ENCODE data around the gene RAP1GDS1.
A peak's percentile ranks its signal among the peaks of the same experiment; 100 is the strongest.
"Not testable (repeated sequence)": the region's sequence is repeated elsewhere in the genome, so short reads cannot be mapped to it uniquely, and the experiment has no call there.

Gene RAP1GDS1

GRCh38 chr4:98300706-98301105 is 39.5 kb downstream of the RAP1GDS1 start:
- no peaks in the 10 kb centered on the region for H3K4me1 ChIP-seq
- DNase-seq (ENCODE audit: low spot score in 2 of 2) = no peak
- in situ Hi-C loops (cut with MboI; ENCODE audit: low sequenced_read_pairs) = no loop called here
- H3K36me3 ChIP-seq (replicated peaks) = no peaks in the 10 kb centered on the region
- no peak overlapping the region for H3K4me3 ChIP-seq
- no peaks in the 10 kb centered on the region for H3K9me3 ChIP-seq
- no peaks in the 10 kb centered on the region for H3K27me3 ChIP-seq (ENCODE audit: low read depth)

GRCh38 chr4:98305576-98305975 is 44.4 kb downstream of the RAP1GDS1 start:
- DNase-seq (ENCODE audit: low spot score in 2 of 2) = no peak
- in situ Hi-C loops (cut with MboI; ENCODE audit: low sequenced_read_pairs) = no loop called here
- no peaks in the 10 kb centered on the region for H3K9me3 ChIP-seq
- H3K27me3 ChIP-seq (ENCODE audit: low read depth) = no peaks in the 10 kb centered on the region
- H3K36me3 ChIP-seq (replicated peaks) = no peaks in the 10 kb centered on the region
- no peak overlapping the region for H3K4me3 ChIP-seq
- H3K4me1 ChIP-seq = no peaks in the 10 kb centered on the region

GRCh38 chr4:98310867-98311266 is 49.7 kb downstream of the RAP1GDS1 start:
- Histone ChIP-seq H3K9me3 (no peaks in the 10 kb centered on the region), H3K27me3 (ENCODE audit: low read depth) (no peaks in the 10 kb centered on the region), H3K36me3 (replicated peaks) (no peaks in the 10 kb centered on the region), H3K4me1 (peaks cover 5% of the 10 kb centered on the region), H3K4me3 (no peak overlapping the region)
- in situ Hi-C loops (cut with MboI; ENCODE audit: low sequenced_read_pairs) = no loop called here
- no peak for DNase-seq (ENCODE audit: low spot score in 2 of 2)

GRCh38 chr4:98311656-98312055 is 50.5 kb downstream of the RAP1GDS1 start:
- in situ Hi-C loops (cut with MboI; ENCODE audit: low sequenced_read_pairs) = no loop called here
- Histone ChIP-seq H3K4me1 (peaks cover 5% of the 10 kb centered on the region), H3K4me3 (no peak overlapping the region), H3K36me3 (replicated peaks) (no peaks in the 10 kb centered on the region), H3K27me3 (ENCODE audit: low read depth) (no peaks in the 10 kb centered on the region), H3K9me3 (no peaks in the 10 kb centered on the region)
- no peak for DNase-seq (ENCODE audit: low spot score in 2 of 2)

GRCh38 chr4:98314791-98315565 is 53.8 kb downstream of the RAP1GDS1 start:
- in situ Hi-C loops (cut with MboI; ENCODE audit: low sequenced_read_pairs) = no loop called here
- Histone ChIP-seq H3K9me3 (no peaks in the 10 kb centered on the region), H3K36me3 (replicated peaks) (no peaks in the 10 kb centered on the region), H3K27me3 (ENCODE audit: low read depth) (no peaks in the 10 kb centered on the region), H3K4me1 (peaks cover 5% of the 10 kb centered on the region), H3K4me3 (no peak overlapping the region)
- no peak for DNase-seq (ENCODE audit: low spot score in 2 of 2)

- in situ Hi-C loops (cut with MboI; ENCODE audit: low sequenced_read_pairs) = no loop called here
- DNase-seq (ENCODE audit: low spot score in 2 of 2) = no peak
- H3K27me3 ChIP-seq (ENCODE audit: low read depth) = no peaks in the 10 kb centered on the region
- no peak overlapping the region for H3K4me3 ChIP-seq
- H3K4me1 ChIP-seq = peaks cover 5% of the 10 kb centered on the region
- H3K9me3 ChIP-seq = no peaks in the 10 kb centered on the region
- H3K36me3 ChIP-seq (replicated peaks) = no peaks in the 10 kb centered on the region
Measured at GRCh38 chr4:98318521-98318920, 57.3 kb downstream of the RAP1GDS1 start.

- H3K4me3 ChIP-seq = no peak overlapping the region
- in situ Hi-C loops (cut with MboI; ENCODE audit: low sequenced_read_pairs) = no loop called here
- no peak for DNase-seq (ENCODE audit: low spot score in 2 of 2)
- H3K4me1 ChIP-seq = peaks cover 1% of the 10 kb centered on the region
- no peaks in the 10 kb centered on the region for H3K27me3 ChIP-seq (ENCODE audit: low read depth)
- no peaks in the 10 kb centered on the region for H3K9me3 ChIP-seq
- no peaks in the 10 kb centered on the region for H3K36me3 ChIP-seq (replicated peaks)
Measured at GRCh38 chr4:98319021-98319420, 57.8 kb downstream of the RAP1GDS1 start.

GRCh38 chr4:98326168-98326567 is 65.0 kb downstream of the RAP1GDS1 start:
- in situ Hi-C loops (cut with MboI; ENCODE audit: low sequenced_read_pairs) = no loop called here
- no peaks in the 10 kb centered on the region for H3K9me3 ChIP-seq
- no peaks in the 10 kb centered on the region for H3K36me3 ChIP-seq (replicated peaks)
- no peak overlapping the region for H3K4me3 ChIP-seq
- H3K27me3 ChIP-seq (ENCODE audit: low read depth) = no peaks in the 10 kb centered on the region
- H3K4me1 ChIP-seq = no peaks in the 10 kb centered on the region
- no peak for DNase-seq (ENCODE audit: low spot score in 2 of 2)

- Histone ChIP-seq H3K4me1 (no peaks in the 10 kb centered on the region), H3K9me3 (peaks cover 4% of the 10 kb centered on the region; the same call in 1 of the 2 replicates), H3K4me3 (no peak overlapping the region), H3K36me3 (replicated peaks) (no peaks in the 10 kb centered on the region; the same call in 1 of the 2 replicates), H3K27me3 (ENCODE audit: low read depth) (no peaks in the 10 kb centered on the region)
- in situ Hi-C loops (cut with MboI; ENCODE audit: low sequenced_read_pairs) = no loop called here
- no peak for DNase-seq (ENCODE audit: low spot score in 2 of 2)
Measured at GRCh38 chr4:98327694-98328093, 66.5 kb downstream of the RAP1GDS1 start.

- in situ Hi-C loops (cut with MboI; ENCODE audit: low sequenced_read_pairs) = not testable (repeated sequence)
Measured at GRCh38 chr4:98329879-98330640, 68.9 kb downstream of the RAP1GDS1 start.

GRCh38 chr4:98332017-98332416 is 70.8 kb downstream of the RAP1GDS1 start:
- DNase-seq (ENCODE audit: low spot score in 2 of 2) = no peak
- in situ Hi-C loops (cut with MboI; ENCODE audit: low sequenced_read_pairs) = no loop called here
- Histone ChIP-seq H3K27me3 (ENCODE audit: low read depth) (no peaks in the 10 kb centered on the region), H3K4me3 (no peak overlapping the region), H3K36me3 (replicated peaks) (no peaks in the 10 kb centered on the region; the same call in 1 of the 2 replicates), H3K4me1 (peaks cover 7% of the 10 kb centered on the region), H3K9me3 (peaks cover 4% of the 10 kb centered on the region; the same call in 1 of the 2 replicates)

More at GRCh38 chr4:98329879-98330640, 68.9 kb downstream of the RAP1GDS1 start:
- H3K9me3 ChIP-seq; H3K36me3 ChIP-seq (replicated peaks); DNase-seq (ENCODE audit: low spot score in 2 of 2); H3K4me1 ChIP-seq; H3K4me3 ChIP-seq; H3K27me3 ChIP-seq (ENCODE audit: low read depth): not testable (repeated sequence)

- peaks cover 7% of the 10 kb centered on the region for H3K4me1 ChIP-seq
- no peaks in the 10 kb centered on the region for H3K27me3 ChIP-seq (ENCODE audit: low read depth)
- in situ Hi-C loops (cut with MboI; ENCODE audit: low sequenced_read_pairs) = no loop called here
- no peaks in the 10 kb centered on the region; the same call in 1 of the 2 replicates for H3K36me3 ChIP-seq (replicated peaks)
- H3K9me3 ChIP-seq = peaks cover 4% of the 10 kb centered on the region; the same call in 1 of the 2 replicates
- DNase-seq (ENCODE audit: low spot score in 2 of 2) = peak; percentile 37 to 93
- no peak overlapping the region for H3K4me3 ChIP-seq
Measured at GRCh38 chr4:98334461-98334860, 73.3 kb downstream of the RAP1GDS1 start.

- H3K36me3 ChIP-seq (replicated peaks) = no peaks in the 10 kb centered on the region
- in situ Hi-C loops (cut with MboI; ENCODE audit: low sequenced_read_pairs) = no loop called here
- no peak for DNase-seq (ENCODE audit: low spot score in 2 of 2)
Measured at GRCh38 chr4:98338761-98339438, 77.7 kb downstream of the RAP1GDS1 start.

More at GRCh38 chr4:98338761-98339438, 77.7 kb downstream of the RAP1GDS1 start:
- Histone ChIP-seq H3K27me3 (ENCODE audit: low read depth) (no peaks in the 10 kb centered on the region), H3K9me3 (no peaks in the 10 kb centered on the region), H3K4me1 (peaks cover 6% of the 10 kb centered on the region), H3K4me3 (no peak overlapping the region)

Data from HAP-1 (cell line).